ENCODE measurements around the gene PMM1. TPM values are rescaled to one million over a fixed set of nuclear protein-coding genes. Genes with fewer than 3 reads are reported as not detected.

Gene PMM1
- total and polyA plus RNA-seq, 2 of the 13 experiments (the other 11 are each of a cell fraction or from before 2014, with no cell fraction given): 17.8 to 95.6 TPM

- 94% methylated on average over 6 of the region's 8 CpGs for WGBS (ENCODE audit: low lambda C conversion rate)
- H3K79me2 ChIP-seq (ENCODE audit: insufficient read depth, low read length): no peaks in the 10 kb centered on the region
- no peak for FAIRE-seq
- no peaks in the 10 kb centered on the region for H3K9me3 ChIP-seq (ENCODE audit: low read length)
- ATAC-seq: no peak
- peaks cover 18% of the 10 kb centered on the region for H3K4me1 ChIP-seq (ENCODE audit: insufficient read depth, low read length)
- intact Hi-C loops (cut with micrococcal nuclease; ENCODE audit: unreplicated experiment): no loop called here
- H3K27ac ChIP-seq (ENCODE audit: extremely low read length, insufficient read depth, low read length): no peak overlapping the region
- CTCF ChIA-PET (ENCODE audit: low intra/inter-chr PET ratio, low total read pairs): no interaction called here
- H3K4me2 ChIP-seq (ENCODE audit: low read depth, low read length): no peak overlapping the region
- no peaks in the 10 kb centered on the region for H3K27me3 ChIP-seq (ENCODE audit: control insufficient read depth in 1 of 2, insufficient read depth in 2 of 2, low read length in 2 of 2)
- peaks cover 14 to 32% of the 10 kb centered on the region in 2 experiments for H3K36me3 ChIP-seq (replicated peaks in 1 of 2; ENCODE audit: control insufficient read depth in 1 of 2, insufficient read depth in 2 of 2, low read length in 2 of 2)
- in situ Hi-C loops (cut with HindIII; ENCODE audit: extremely low pct_ligation_motif_present, low pct_unique_long_range_greater_than_20kb): no loop called here
- POLR2A ChIA-PET: interaction anchor here (1.6 kb wide), 1 partner anchor 20 kb away, joined by 6 read pairs; the partner anchor contains the start of genes DESI1 and XRCC6
- no TSS peak for BruUV-seq (replicated peaks)
- H4K20me1 ChIP-seq (ENCODE audit: insufficient read depth, low read length): no peaks in the 10 kb centered on the region
- H2AFZ ChIP-seq (ENCODE audit: low read length): no peak overlapping the region
- no peak for DNase-seq (ENCODE audit: low spot score)
- H3K9ac ChIP-seq (ENCODE audit: insufficient read depth, low read depth, low read length): no peak overlapping the region
- TF ChIP-seq STAG1 (CRISPR knock-in tag; IDR thresholded peaks at IDR 0.05) (no peak), E2F2 (CRISPR knock-in tag; IDR thresholded peaks at IDR 0.05; ENCODE audit: borderline replicate concordance) (no peak), NR1H2 (CRISPR knock-in tag; IDR thresholded peaks at IDR 0.05; ENCODE audit: borderline replicate concordance, low read depth) (no peak), PHB2 (IDR thresholded peaks at IDR 0.05; ENCODE audit: partially characterized antibody) (no peak), ZNF501 (CRISPR knock-in tag; IDR thresholded peaks at IDR 0.05) (no peak), GZF1 (CRISPR knock-in tag; IDR thresholded peaks at IDR 0.05) (no peak)
- H3K4me3 ChIP-seq (replicated peaks in 1 of 3; ENCODE audit: insufficient read depth in 1 of 3, low read depth in 2 of 3, low read length in 3 of 3): no peak overlapping the region
Observed at GRCh38 chr22:41600976-41601375, 11.3 kb upstream of the PMM1 start.

GRCh38 chr22:41598891-41599635 lies 9.4 kb upstream of the PMM1 start:
- CTCF ChIA-PET (ENCODE audit: low intra/inter-chr PET ratio, low total read pairs): interaction anchor here (4.8 kb wide), 1 partner anchor 22 kb away, joined by 77 read pairs; no protein-coding TSS in a partner anchor
- no peak overlapping the region for H3K9ac ChIP-seq (ENCODE audit: insufficient read depth, low read depth, low read length)
- TF ChIP-seq, protein P1, sequence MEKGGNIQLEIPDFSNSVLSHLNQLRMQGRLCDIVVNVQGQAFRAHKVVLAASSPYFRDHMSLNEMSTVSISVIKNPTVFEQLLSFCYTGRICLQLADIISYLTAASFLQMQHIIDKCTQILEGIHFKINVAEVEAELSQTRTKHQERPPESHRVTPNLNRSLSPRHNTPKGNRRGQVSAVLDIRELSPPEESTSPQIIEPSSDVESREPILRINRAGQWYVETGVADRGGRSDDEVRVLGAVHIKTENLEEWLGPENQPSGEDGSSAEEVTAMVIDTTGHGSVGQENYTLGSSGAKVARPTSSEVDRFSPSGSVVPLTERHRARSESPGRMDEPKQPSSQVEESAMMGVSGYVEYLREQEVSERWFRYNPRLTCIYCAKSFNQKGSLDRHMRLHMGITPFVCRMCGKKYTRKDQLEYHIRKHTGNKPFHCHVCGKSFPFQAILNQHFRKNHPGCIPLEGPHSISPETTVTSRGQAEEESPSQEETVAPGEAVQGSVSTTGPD (CRISPR knock-in tag; IDR thresholded peaks at IDR 0.05): no peak
- TF ChIP-seq THYN1 (CRISPR knock-in tag; IDR thresholded peaks at IDR 0.05; ENCODE audit: borderline replicate concordance, low read depth) (no peak), ZNF557 (CRISPR knock-in tag; IDR thresholded peaks at IDR 0.05) (no peak), ZNF75D (CRISPR knock-in tag; IDR thresholded peaks at IDR 0.05; ENCODE audit: borderline replicate concordance) (no peak), KDM3A (CRISPR knock-in tag; IDR thresholded peaks at IDR 0.05; ENCODE audit: low read depth) (no peak), ZNF33A (CRISPR knock-in tag; IDR thresholded peaks at IDR 0.05; ENCODE audit: borderline replicate concordance) (no peak)
- TF ChIP-seq, protein P2, sequence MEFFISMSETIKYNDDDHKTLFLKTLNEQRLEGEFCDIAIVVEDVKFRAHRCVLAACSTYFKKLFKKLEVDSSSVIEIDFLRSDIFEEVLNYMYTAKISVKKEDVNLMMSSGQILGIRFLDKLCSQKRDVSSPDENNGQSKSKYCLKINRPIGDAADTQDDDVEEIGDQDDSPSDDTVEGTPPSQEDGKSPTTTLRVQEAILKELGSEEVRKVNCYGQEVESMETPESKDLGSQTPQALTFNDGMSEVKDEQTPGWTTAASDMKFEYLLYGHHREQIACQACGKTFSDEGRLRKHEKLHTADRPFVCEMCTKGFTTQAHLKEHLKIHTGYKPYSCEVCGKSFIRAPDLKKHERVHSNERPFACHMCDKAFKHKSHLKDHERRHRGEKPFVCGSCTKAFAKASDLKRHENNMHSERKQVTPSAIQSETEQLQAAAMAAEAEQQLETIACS (CRISPR knock-in tag; IDR thresholded peaks at IDR 0.05): no peak

More at GRCh38 chr22:41598891-41599635, 9.4 kb upstream of the PMM1 start:
- in situ Hi-C loops (cut with HindIII; ENCODE audit: extremely low pct_ligation_motif_present, low pct_unique_long_range_greater_than_20kb): no loop called here
- intact Hi-C loops (cut with micrococcal nuclease; ENCODE audit: unreplicated experiment): no loop called here
- Histone ChIP-seq H3K27ac (ENCODE audit: extremely low read length, insufficient read depth, low read length) (no peak overlapping the region), H3K4me2 (ENCODE audit: low read depth, low read length) (no peak overlapping the region), H3K4me3 (replicated peaks in 1 of 3; ENCODE audit: insufficient read depth in 1 of 3, low read depth in 2 of 3, low read length in 3 of 3) (no peak overlapping the region), H3K27me3 (ENCODE audit: control insufficient read depth in 1 of 2, insufficient read depth in 2 of 2, low read length in 2 of 2) (no peaks in the 10 kb centered on the region), H3K36me3 (replicated peaks in 1 of 2; ENCODE audit: control insufficient read depth in 1 of 2, insufficient read depth in 2 of 2, low read length in 2 of 2) (peaks cover 9 to 23% of the 10 kb centered on the region in 2 experiments; a peak in 4 of 5 replicates), H4K20me1 (ENCODE audit: insufficient read depth, low read length) (no peaks in the 10 kb centered on the region), H3K9me3 (ENCODE audit: low read length) (no peaks in the 10 kb centered on the region), H3K79me2 (ENCODE audit: insufficient read depth, low read length) (no peaks in the 10 kb centered on the region), H3K4me1 (ENCODE audit: insufficient read depth, low read length) (peaks cover 27% of the 10 kb centered on the region), H2AFZ (ENCODE audit: low read length) (no peak overlapping the region)
- POLR2A ChIA-PET: interaction anchor here (0.5 kb wide), 1 partner anchor 11 kb away, joined by 3 read pairs; no protein-coding TSS in a partner anchor
- DNase-seq (ENCODE audit: low spot score) (no peak), ATAC-seq (no peak), FAIRE-seq (no peak)
- 90% methylated on average over 8 of the region's 8 CpGs for WGBS (ENCODE audit: low lambda C conversion rate)
- BruUV-seq (replicated peaks): no TSS peak

Data from HepG2 (cell line).